ENCODE results near the gene ZDHHC7.

The ZDHHC7 gene

GRCh38 chr16:85014311-85014710 is 3.0 kb upstream of the ZDHHC7 start:
- Histone ChIP-seq H3K4me2 (ENCODE audit: low read length) (no peak overlapping the region), H3K27ac (ENCODE audit: low read depth, low read length) (no peak overlapping the region)
- TF ChIP-seq EZH2phosphoT487 (IDR thresholded peaks at IDR 0.05; ENCODE audit: borderline replicate concordance, low read length) = no peak
- no peak for TF ChIP-seq CTCF (IDR thresholded peaks at IDR 0.05; ENCODE audit: low read depth, low read length, poor library complexity, severe bottlenecking)

GRCh38 chr16:85011846-85012284 is 530 bp upstream of the ZDHHC7 start:
- Histone ChIP-seq H3K9me3 (ENCODE audit: control insufficient read depth, insufficient read depth, low read length) (no peaks in the 10 kb centered on the region), H3K4me2 (ENCODE audit: low read length) (peak overlapping the region; percentile 86), H3K4me1 (ENCODE audit: control insufficient read depth, low read length) (peaks cover 12% of the 10 kb centered on the region), H3K9me2 (replicated peaks; ENCODE audit: control insufficient read depth, low read length) (no peaks in the 10 kb centered on the region), H3K79me2 (ENCODE audit: control insufficient read depth, low read length) (peaks cover 42% of the 10 kb centered on the region), H3K27me3 (ENCODE audit: control insufficient read depth, low read length) (peaks cover 5% of the 10 kb centered on the region; the same call in 1 of the 2 replicates), H3K4me3 (ENCODE audit: low read length) (peak overlapping the region; percentile 91), H3K27ac (ENCODE audit: low read depth, low read length) (peak overlapping the region; percentile 83), H3K36me3 (ENCODE audit: control insufficient read depth, low read length) (peaks cover 4% of the 10 kb centered on the region; the same call in 1 of the 2 replicates), H3F3A (ENCODE audit: control insufficient read depth, insufficient read depth) (no peaks in the 10 kb centered on the region), H4K20me1 (ENCODE audit: control insufficient read depth, insufficient read depth, low read depth, low read length) (no peaks in the 10 kb centered on the region)
- no peak for TF ChIP-seq EZH2phosphoT487 (IDR thresholded peaks at IDR 0.05; ENCODE audit: borderline replicate concordance, low read length)
- no peak for TF ChIP-seq CTCF (IDR thresholded peaks at IDR 0.05; ENCODE audit: low read depth, low read length, poor library complexity, severe bottlenecking)

More at GRCh38 chr16:85014311-85014710, 3.0 kb upstream of the ZDHHC7 start:
- Histone ChIP-seq H3K36me3 (ENCODE audit: control insufficient read depth, low read length) (no peaks in the 10 kb centered on the region), H3K4me1 (ENCODE audit: control insufficient read depth, low read length) (peaks cover 12% of the 10 kb centered on the region), H3F3A (ENCODE audit: control insufficient read depth, insufficient read depth) (no peaks in the 10 kb centered on the region), H4K20me1 (ENCODE audit: control insufficient read depth, insufficient read depth, low read depth, low read length) (no peaks in the 10 kb centered on the region), H3K9me2 (replicated peaks; ENCODE audit: control insufficient read depth, low read length) (no peaks in the 10 kb centered on the region), H3K4me3 (ENCODE audit: low read length) (no peak overlapping the region), H3K9me3 (ENCODE audit: control insufficient read depth, insufficient read depth, low read length) (no peaks in the 10 kb centered on the region), H3K79me2 (ENCODE audit: control insufficient read depth, low read length) (peaks cover 18% of the 10 kb centered on the region), H3K27me3 (ENCODE audit: control insufficient read depth, low read length) (peaks cover 19% of the 10 kb centered on the region)

DNA sequence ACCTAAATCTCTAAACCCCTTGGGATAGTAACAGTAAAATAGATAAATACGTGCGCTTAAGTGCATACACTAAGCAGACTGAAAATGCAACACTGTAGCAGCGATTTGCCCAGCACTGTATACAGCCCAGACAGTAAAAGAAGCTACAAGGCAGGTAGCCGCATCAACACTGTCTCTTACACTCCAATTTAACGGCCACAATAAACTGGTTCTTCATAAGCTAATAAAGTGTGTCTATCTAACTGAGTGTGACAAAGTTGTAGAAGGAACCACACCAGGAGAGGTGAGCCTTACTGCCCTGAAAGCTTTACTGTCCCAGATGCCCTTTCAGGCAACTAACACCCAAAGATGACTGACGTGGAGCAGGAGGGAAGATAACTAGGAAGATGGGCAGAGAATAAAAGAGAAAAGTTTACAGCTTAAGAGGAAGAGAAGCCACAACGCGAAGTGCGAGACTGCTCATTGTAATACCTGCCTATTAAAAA is 847 bp downstream of the ZDHHC7 start:
- peak overlapping the region; percentile 86 for H3K4me2 ChIP-seq (ENCODE audit: low read length)
- H3K9me2 ChIP-seq (replicated peaks; ENCODE audit: control insufficient read depth, low read length) = no peaks in the 10 kb centered on the region
- peaks cover 12% of the 10 kb centered on the region for H3K4me1 ChIP-seq (ENCODE audit: control insufficient read depth, low read length)
- no peaks in the 10 kb centered on the region for H3F3A ChIP-seq (ENCODE audit: control insufficient read depth, insufficient read depth)
- H3K27me3 ChIP-seq (ENCODE audit: control insufficient read depth, low read length) = peaks cover 5% of the 10 kb centered on the region; the same call in 1 of the 2 replicates
- H3K36me3 ChIP-seq (ENCODE audit: control insufficient read depth, low read length) = peaks cover 4% of the 10 kb centered on the region; the same call in 1 of the 2 replicates
- peaks cover 53% of the 10 kb centered on the region for H3K79me2 ChIP-seq (ENCODE audit: control insufficient read depth, low read length)
- H4K20me1 ChIP-seq (ENCODE audit: control insufficient read depth, insufficient read depth, low read depth, low read length) = 0 out of 2 replicates have a peak, but pooled peaks cover 3% of the 10 kb centered on the region
- no peaks in the 10 kb centered on the region for H3K9me3 ChIP-seq (ENCODE audit: control insufficient read depth, insufficient read depth, low read length)
- TF ChIP-seq EZH2phosphoT487 (IDR thresholded peaks at IDR 0.05; ENCODE audit: borderline replicate concordance, low read length) = no peak
- TF ChIP-seq CTCF (IDR thresholded peaks at IDR 0.05; ENCODE audit: low read depth, low read length, poor library complexity, severe bottlenecking) = no peak
- H3K4me3 ChIP-seq (ENCODE audit: low read length) = peak overlapping the region; percentile 91
- 0 out of 2 replicates have a peak overlapping the region, but pooled peaks have one; percentile 12 for H3K27ac ChIP-seq (ENCODE audit: low read depth, low read length)

Measured in DOHH2 (cell line).